ENCODE results near the gene ZBED6. TPM values are rescaled to one million over a fixed set of nuclear protein-coding genes. Genes with fewer than 3 reads are reported as not detected.
"Not testable (repeated sequence)": the region's sequence is repeated elsewhere in the genome, so short reads cannot be mapped to it uniquely, and the experiment has no call there.

ZBED6 gene
- total RNA-seq, 1 donor from 2014 or later = 30.3 TPM

DNA sequence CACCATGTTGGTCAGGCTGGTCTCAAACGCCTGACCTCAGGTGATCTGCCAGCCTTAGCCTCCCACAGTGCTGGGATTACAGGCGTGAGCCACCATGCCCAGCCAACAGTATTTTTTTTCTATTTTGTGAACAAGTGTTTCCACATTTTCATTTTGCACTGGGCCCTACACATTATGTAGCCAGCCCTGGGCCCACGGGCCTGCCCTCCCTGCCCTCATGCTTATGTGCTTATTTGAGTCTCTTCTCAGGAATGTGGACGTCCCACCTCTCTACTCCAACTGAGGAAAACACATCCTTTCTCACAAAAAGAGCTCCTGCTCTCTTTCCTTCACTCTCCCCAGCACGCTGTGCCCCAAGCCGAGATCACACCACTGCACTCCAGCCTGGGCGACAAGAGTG is 13.5 kb upstream of the ZBED6 start:
- TF ChIP-seq, protein P1, sequence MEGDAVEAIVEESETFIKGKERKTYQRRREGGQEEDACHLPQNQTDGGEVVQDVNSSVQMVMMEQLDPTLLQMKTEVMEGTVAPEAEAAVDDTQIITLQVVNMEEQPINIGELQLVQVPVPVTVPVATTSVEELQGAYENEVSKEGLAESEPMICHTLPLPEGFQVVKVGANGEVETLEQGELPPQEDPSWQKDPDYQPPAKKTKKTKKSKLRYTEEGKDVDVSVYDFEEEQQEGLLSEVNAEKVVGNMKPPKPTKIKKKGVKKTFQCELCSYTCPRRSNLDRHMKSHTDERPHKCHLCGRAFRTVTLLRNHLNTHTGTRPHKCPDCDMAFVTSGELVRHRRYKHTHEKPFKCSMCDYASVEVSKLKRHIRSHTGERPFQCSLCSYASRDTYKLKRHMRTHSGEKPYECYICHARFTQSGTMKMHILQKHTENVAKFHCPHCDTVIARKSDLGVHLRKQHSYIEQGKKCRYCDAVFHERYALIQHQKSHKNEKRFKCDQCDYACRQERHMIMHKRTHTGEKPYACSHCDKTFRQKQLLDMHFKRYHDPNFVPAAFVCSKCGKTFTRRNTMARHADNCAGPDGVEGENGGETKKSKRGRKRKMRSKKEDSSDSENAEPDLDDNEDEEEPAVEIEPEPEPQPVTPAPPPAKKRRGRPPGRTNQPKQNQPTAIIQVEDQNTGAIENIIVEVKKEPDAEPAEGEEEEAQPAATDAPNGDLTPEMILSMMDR (IDR thresholded peaks at IDR 0.05; ENCODE audit: unreplicated experiment) = no peak
- no peak overlapping the region for H3K4me3 Mint-ChIP-seq (ENCODE audit: unreplicated experiment)
- no peak for DNase-seq (ENCODE audit: low spot score)
- no peak overlapping the region for H3K27ac Mint-ChIP-seq (ENCODE audit: unreplicated experiment)
- no peaks in the 10 kb centered on the region for H3K36me3 Mint-ChIP-seq (ENCODE audit: low read depth, unreplicated experiment)
- H3K4me1 Mint-ChIP-seq (ENCODE audit: unreplicated experiment) = peaks cover 7% of the 10 kb centered on the region
- no peaks in the 10 kb centered on the region for H3K9me3 Mint-ChIP-seq (ENCODE audit: unreplicated experiment)
- H3K27me3 Mint-ChIP-seq (ENCODE audit: unreplicated experiment) = no peaks in the 10 kb centered on the region

DNA sequence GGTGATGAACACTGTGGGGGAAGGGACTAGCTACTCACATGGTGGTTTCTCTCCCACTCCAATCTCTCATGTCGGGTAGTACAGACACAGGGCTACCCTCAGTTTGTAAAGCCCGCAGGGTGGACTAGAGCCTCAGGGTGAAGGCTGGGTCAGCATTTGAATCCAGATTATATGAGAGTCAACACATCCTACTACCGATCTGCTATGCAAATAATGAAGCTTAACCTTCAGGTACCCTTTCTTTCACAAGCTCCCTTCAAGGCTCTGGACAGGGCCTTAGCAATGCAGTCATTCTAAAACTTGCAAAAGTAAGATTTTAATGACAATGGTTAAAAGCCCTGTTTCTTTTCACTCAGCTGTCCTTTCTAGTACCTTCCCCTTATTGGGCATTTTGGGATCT is 5.5 kb upstream of the ZBED6 start:
- Mint-ChIP-seq H3K4me1 (ENCODE audit: unreplicated experiment) (peaks cover 6% of the 10 kb centered on the region), H3K9me3 (ENCODE audit: unreplicated experiment) (no peaks in the 10 kb centered on the region), H3K4me3 (ENCODE audit: unreplicated experiment) (no peak overlapping the region), H3K27ac (ENCODE audit: unreplicated experiment) (no peak overlapping the region), H3K27me3 (ENCODE audit: unreplicated experiment) (peaks cover 1% of the 10 kb centered on the region), H3K36me3 (ENCODE audit: low read depth, unreplicated experiment) (no peaks in the 10 kb centered on the region)
- DNase-seq (ENCODE audit: low spot score) = no peak
- TF ChIP-seq, protein P1 (IDR thresholded peaks at IDR 0.05; ENCODE audit: unreplicated experiment) = no peak

DNA sequence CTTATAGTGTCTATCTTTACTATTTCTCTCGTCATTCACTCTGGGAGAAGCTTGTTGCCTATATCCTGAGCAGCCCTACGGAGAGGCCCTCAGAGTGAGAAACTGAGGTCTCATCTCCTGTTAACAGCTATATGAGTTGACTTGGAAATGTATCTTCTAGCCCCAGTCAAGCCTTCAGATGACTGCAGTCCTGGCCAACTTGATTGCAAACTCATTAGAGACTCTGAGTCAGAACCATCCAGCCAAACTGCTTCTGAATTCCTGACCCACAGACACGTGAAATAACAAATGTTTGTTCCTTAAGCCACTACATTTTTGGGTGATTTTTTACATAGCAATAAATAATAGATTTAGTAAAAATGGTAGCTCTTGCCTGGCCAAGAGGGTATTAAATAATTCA is 3.9 kb upstream of the ZBED6 start:
- Mint-ChIP-seq H3K27ac (ENCODE audit: unreplicated experiment) (no peak overlapping the region), H3K4me1 (ENCODE audit: unreplicated experiment) (peaks cover 12% of the 10 kb centered on the region), H3K36me3 (ENCODE audit: low read depth, unreplicated experiment) (no peaks in the 10 kb centered on the region), H3K4me3 (ENCODE audit: unreplicated experiment) (no peak overlapping the region), H3K27me3 (ENCODE audit: unreplicated experiment) (peaks cover 6% of the 10 kb centered on the region), H3K9me3 (ENCODE audit: unreplicated experiment) (no peaks in the 10 kb centered on the region)
- DNase-seq (ENCODE audit: low spot score) = no peak
- TF ChIP-seq, protein P1 (IDR thresholded peaks at IDR 0.05; ENCODE audit: unreplicated experiment) = no peak

DNA sequence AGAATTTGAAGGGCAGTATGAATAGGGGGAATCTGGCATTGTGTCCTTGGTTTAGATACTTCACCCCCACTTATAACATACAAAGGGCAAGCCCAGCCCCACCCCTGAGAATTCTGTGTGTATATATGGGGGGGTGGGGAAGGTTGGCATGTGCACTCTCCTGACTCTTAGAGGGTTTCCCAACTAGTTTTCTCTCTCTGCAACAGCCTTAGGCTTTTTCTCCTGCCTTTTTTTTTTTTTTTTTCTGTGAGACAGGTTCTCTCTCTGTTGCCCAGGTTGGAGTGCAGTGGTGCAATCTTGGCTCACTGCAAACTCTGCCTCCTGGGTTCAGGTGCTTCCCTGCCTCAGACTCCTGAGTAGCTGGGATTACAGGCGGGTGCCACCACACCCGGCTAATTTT is 2.9 kb upstream of the ZBED6 start:
- DNase-seq (ENCODE audit: low spot score) = no peak
- Mint-ChIP-seq H3K36me3 (ENCODE audit: low read depth, unreplicated experiment) (peaks cover 5% of the 10 kb centered on the region), H3K27me3 (ENCODE audit: unreplicated experiment) (peaks cover 9% of the 10 kb centered on the region), H3K4me3 (ENCODE audit: unreplicated experiment) (no peak overlapping the region), H3K9me3 (ENCODE audit: unreplicated experiment) (no peaks in the 10 kb centered on the region), H3K27ac (ENCODE audit: unreplicated experiment) (no peak overlapping the region), H3K4me1 (ENCODE audit: unreplicated experiment) (peaks cover 19% of the 10 kb centered on the region)
- TF ChIP-seq, protein P1 (IDR thresholded peaks at IDR 0.05; ENCODE audit: unreplicated experiment) = no peak

DNA sequence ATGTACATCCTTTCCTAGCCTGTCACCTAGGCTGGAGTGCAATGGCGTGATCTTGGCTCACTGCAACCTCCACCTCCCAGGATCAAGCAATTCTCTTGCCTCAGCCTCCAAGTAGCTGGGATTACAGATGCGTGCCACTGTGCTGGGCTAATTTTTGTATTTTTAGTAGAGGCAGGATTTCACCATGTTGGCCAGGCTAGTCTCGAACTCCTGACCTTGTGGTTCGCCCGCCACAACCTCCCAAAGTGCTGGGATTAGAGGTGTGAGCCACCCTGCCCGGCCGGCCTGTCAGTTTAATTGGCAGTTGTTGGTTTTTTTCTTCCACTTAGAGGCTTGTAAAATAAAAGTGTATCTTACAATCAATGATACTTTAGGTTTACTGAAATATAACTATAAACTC is 1.9 kb upstream of the ZBED6 start:
- not testable (repeated sequence) for H3K4me3 Mint-ChIP-seq (ENCODE audit: unreplicated experiment); DNase-seq (ENCODE audit: low spot score); H3K27ac Mint-ChIP-seq (ENCODE audit: unreplicated experiment); H3K9me3 Mint-ChIP-seq (ENCODE audit: unreplicated experiment); H3K27me3 Mint-ChIP-seq (ENCODE audit: unreplicated experiment)
- H3K36me3 Mint-ChIP-seq (ENCODE audit: low read depth, unreplicated experiment) = peaks cover 14% of the 10 kb centered on the region
- H3K4me1 Mint-ChIP-seq (ENCODE audit: unreplicated experiment) = peaks cover 29% of the 10 kb centered on the region
